ENCODE results near the gene NACAD. TPM values are rescaled to one million over a fixed set of nuclear protein-coding genes. Genes with fewer than 3 reads are reported as not detected.

The NACAD gene
- total RNA-seq, 1 donor: 3.9 TPM

- no peak for DNase-seq (ENCODE audit: low read depth)
- TF ChIP-seq CTCF (IDR thresholded peaks at IDR 0.05; ENCODE audit: insufficient read depth, low read depth, low read length): no peak
- H3K4me3 ChIP-seq (ENCODE audit: low read depth, low read length): no peak overlapping the region
Measured at GRCh38 chr7:45084336-45084735, 4.4 kb downstream of the NACAD start.

GRCh38 chr7:45082831-45083331 lies 5.9 kb downstream of the NACAD start:
- TF ChIP-seq CTCF (IDR thresholded peaks at IDR 0.05; ENCODE audit: insufficient read depth, low read depth, low read length): no peak
- no peak for DNase-seq (ENCODE audit: low read depth)
- H3K4me3 ChIP-seq (ENCODE audit: low read depth, low read length): no peak overlapping the region

GRCh38 chr7:45082031-45082830 lies 6.5 kb downstream of the NACAD start:
- DNase-seq (ENCODE audit: low read depth): no peak
- no peak overlapping the region for H3K4me3 ChIP-seq (ENCODE audit: low read depth, low read length)
- TF ChIP-seq CTCF (IDR thresholded peaks at IDR 0.05; ENCODE audit: insufficient read depth, low read depth, low read length): no peak

- TF ChIP-seq CTCF (IDR thresholded peaks at IDR 0.05; ENCODE audit: insufficient read depth, low read depth, low read length): no peak
- H3K4me3 ChIP-seq (ENCODE audit: low read depth, low read length): no peak overlapping the region
- DNase-seq (ENCODE audit: low read depth): no peak
Measured at GRCh38 chr7:45081670-45081974, 7.1 kb downstream of the NACAD start.

- no peak for TF ChIP-seq CTCF (IDR thresholded peaks at IDR 0.05; ENCODE audit: insufficient read depth, low read depth, low read length)
- no peak for DNase-seq (ENCODE audit: low read depth)
- no peak overlapping the region for H3K4me3 ChIP-seq (ENCODE audit: low read depth, low read length)
Measured at GRCh38 chr7:45080958-45081669, 7.7 kb downstream of the NACAD start.

GRCh38 chr7:45080265-45080957 lies 8.4 kb downstream of the NACAD start:
- no peak for TF ChIP-seq CTCF (IDR thresholded peaks at IDR 0.05; ENCODE audit: insufficient read depth, low read depth, low read length)
- DNase-seq (ENCODE audit: low read depth): no peak
- no peak overlapping the region for H3K4me3 ChIP-seq (ENCODE audit: low read depth, low read length)

Measured in fibroblast of villous mesenchyme (primary cell).